WTC11 (cell line): ENCODE results near the gene ISG20. TPM values are rescaled to one million over a fixed set of nuclear protein-coding genes. Genes with fewer than 3 reads are reported as not detected.

Source experiments
- ATAC-seq: fragments of 200-7000 bp; cut with Tn5 transposase; 2 replicates; pipeline ENCODE4 v1.10.0; 2021; ENCODE audit warnings: mild to moderate bottlenecking, moderate library complexity
- CTCF ChIA-PET: fragments of 300-600 bp; sonication (Branson Sonifier 250); formaldehyde crosslinking; loops from one replicate; lab custom pipeline; 2021; ENCODE audit warnings: antibody characterized with exemption; lab: Charles Lee
- POLR2A ChIA-PET: fragments of 350-600 bp; sonication (Branson Sonifier 250); formaldehyde crosslinking; loops from one replicate; lab custom pipeline; 2021; ENCODE audit warnings: antibody characterized with exemption; lab: Charles Lee
- DNase-seq: peaks from one replicate; pipeline ENCODE4 v3.0.0; 2021; ENCODE audit warnings: low spot score
- H3K27ac Mint-ChIP-seq: 2 replicates; pipeline ENCODE4 v1.8.0; 2021; ENCODE audit warnings: mixed read lengths
- H3K27me3 Mint-ChIP-seq: 2 replicates; pipeline ENCODE4 v1.8.0; 2021; ENCODE audit warnings: low read depth, mild to moderate bottlenecking, moderate library complexity, mixed read lengths
- H3K36me3 Mint-ChIP-seq: 2 replicates; pipeline ENCODE4 v1.8.0; 2021; ENCODE audit warnings: mixed read lengths
- H3K4me1 Mint-ChIP-seq: 2 replicates; pipeline ENCODE4 v1.8.0; 2022; ENCODE audit warnings: mixed read lengths
- H3K4me3 Mint-ChIP-seq: 2 replicates; pipeline ENCODE4 v1.8.0; 2021; ENCODE audit warnings: mild to moderate bottlenecking, moderate library complexity, mixed read lengths
- H3K9me3 Mint-ChIP-seq: 2 replicates; pipeline ENCODE4 v1.8.0; 2021; ENCODE audit warnings: mixed read lengths
- FOXK1 ChIP-seq: sonication (generic); formaldehyde crosslinking; IDR thresholded peaks from 2 replicates; pipeline ENCODE4 v1.8.0; 2022; ENCODE audit warnings: mild to moderate bottlenecking, moderate library complexity, missing genetic modification reagents
- GABPB1 ChIP-seq: sonication (generic); formaldehyde crosslinking; IDR thresholded peaks from 2 replicates; pipeline ENCODE4 v1.8.1; 2023; ENCODE audit warnings: mild to moderate bottlenecking, missing genetic modification reagents
- GTF2I ChIP-seq: fragments of 250-450 bp; sonication (Bioruptor Pico); conservative IDR thresholded peaks from 2 replicates; pipeline ENCODE4 v1.4.0; 2021; ENCODE audit warnings: mild to moderate bottlenecking
- IRF2 ChIP-seq: sonication (generic); formaldehyde crosslinking; IDR thresholded peaks from 2 replicates; pipeline ENCODE4 v1.8.0; 2022; ENCODE audit warnings: low read depth, missing genetic modification reagents, borderline replicate concordance
- MAX ChIP-seq: sonication (generic); formaldehyde crosslinking; IDR thresholded peaks from 2 replicates; pipeline ENCODE4 v1.8.0; 2022; ENCODE audit warnings: mild to moderate bottlenecking, missing genetic modification reagents
- NFE2L1 ChIP-seq: sonication (generic); formaldehyde crosslinking; IDR thresholded peaks from 2 replicates; pipeline ENCODE4 v1.8.1; 2023; ENCODE audit warnings: missing genetic modification reagents
- NFYB ChIP-seq: sonication (generic); formaldehyde crosslinking; conservative IDR thresholded peaks from 2 replicates; pipeline ENCODE4 v1.8.0; 2022; ENCODE audit warnings: low read depth, missing genetic modification reagents
- OVOL2 ChIP-seq: fragments of 250-450 bp; sonication (Bioruptor Pico); IDR thresholded peaks from 2 replicates; pipeline ENCODE4 v1.9.0; 2021; ENCODE audit warnings: mild to moderate bottlenecking, borderline replicate concordance
- SP1 ChIP-seq: sonication (generic); formaldehyde crosslinking; conservative IDR thresholded peaks from 2 replicates; pipeline ENCODE4 v1.8.1; 2022; ENCODE audit warnings: missing genetic modification reagents
- ZNF281 ChIP-seq: sonication (generic); formaldehyde crosslinking; IDR thresholded peaks from 2 replicates; pipeline ENCODE4 v1.8.0; 2023; ENCODE audit warnings: mild to moderate bottlenecking, missing genetic modification reagents
- ZNF396 ChIP-seq: fragments of 250-450 bp; sonication (Bioruptor Pico); IDR thresholded peaks from 2 replicates; pipeline ENCODE4 v1.8.0; 2021; ENCODE audit warnings: mild to moderate bottlenecking, moderate library complexity, borderline replicate concordance
- ZNF423 ChIP-seq: fragments of 250-450 bp; sonication (Bioruptor Pico); IDR thresholded peaks from 2 replicates; pipeline ENCODE4 v2.1.2; 2022; ENCODE audit warnings: mild to moderate bottlenecking, moderate library complexity
- ZNF671 ChIP-seq: fragments of 250-450 bp; sonication (Bioruptor Pico); IDR thresholded peaks from 2 replicates; pipeline ENCODE4 v1.8.0; 2021; ENCODE audit warnings: mild to moderate bottlenecking
- total RNA-seq: library from RNA; stranded (reverse); gene quantifications from 3 replicates; pipeline ENCODE4 v1.2.3, GENCODE V29; 2021
- TF ChIP-seq, protein P1 (sequence below): fragments of 250-450 bp; sonication (Bioruptor Pico); IDR thresholded peaks from 2 replicates; pipeline ENCODE4 v2.1.2; 2022; ENCODE audit warnings: mild to moderate bottlenecking, moderate library complexity
- TF ChIP-seq, protein P2 (sequence below): sonication (generic); formaldehyde crosslinking; IDR thresholded peaks from 2 replicates; pipeline ENCODE4 v1.8.0; 2023; ENCODE audit warnings: missing genetic modification reagents, mild to moderate bottlenecking, borderline replicate concordance
- TF ChIP-seq, protein P3 (sequence below): sonication (generic); formaldehyde crosslinking; IDR thresholded peaks from 2 replicates; pipeline ENCODE4 v1.8.1; 2023; ENCODE audit warnings: mild to moderate bottlenecking, moderate library complexity, missing genetic modification reagents

Gene ISG20
- total RNA-seq, 1 experiment from 2014 or later = 5.6 TPM

DNA sequence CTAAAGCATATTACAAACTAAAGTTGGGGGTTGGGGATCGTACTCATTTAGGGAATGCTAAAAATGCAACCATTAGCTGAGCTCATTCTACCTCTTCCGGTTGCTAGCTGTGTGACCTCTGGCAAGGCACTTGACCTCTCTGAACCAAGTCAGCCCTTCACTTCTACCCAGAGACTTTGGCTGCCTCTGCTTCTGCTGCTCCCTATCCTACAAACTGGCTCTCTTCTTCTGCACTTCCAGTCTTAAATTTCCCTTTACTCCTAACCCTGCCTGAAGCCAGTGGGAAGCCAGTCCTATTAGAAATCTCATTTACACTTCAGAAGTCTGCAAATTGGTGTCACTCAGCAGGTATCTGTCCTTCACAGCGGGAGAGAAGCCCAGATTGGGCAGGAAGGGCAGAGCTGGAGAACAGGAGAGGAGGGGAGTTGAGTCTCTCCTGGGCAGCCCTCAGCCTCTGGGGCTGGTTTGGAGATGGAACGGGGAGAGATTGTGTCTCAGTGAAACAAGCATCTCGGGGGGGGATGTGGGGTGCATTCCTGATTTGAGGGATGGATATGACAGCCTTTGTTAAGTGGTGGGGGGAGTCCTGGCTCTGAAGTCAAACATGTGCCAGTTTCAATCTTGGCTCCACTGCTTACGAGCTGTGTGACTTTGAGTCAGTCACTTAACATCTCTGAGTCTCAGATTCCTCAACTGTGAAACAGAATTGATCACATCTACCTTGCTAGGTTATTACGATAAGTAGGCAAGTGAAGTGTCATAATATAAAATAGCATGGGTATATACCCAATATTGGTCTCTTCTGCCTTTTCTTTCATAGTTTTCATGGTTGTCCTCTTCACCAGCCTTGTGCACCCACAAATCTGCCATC, 25.5 kb upstream of the ISG20 start (continued):
- peak; percentile 63 for TF ChIP-seq SP1 (CRISPR knock-in tag)
- TF ChIP-seq ZNF423 (CRISPR knock-in tag) = peak; percentile 86
- TF ChIP-seq ZNF281 (CRISPR knock-in tag) = peak; percentile 57; the same call in 1 of the 2 replicates
- no peak for TF ChIP-seq ZNF396
- TF ChIP-seq OVOL2 (CRISPR knock-in tag) = no peak
- no peak for TF ChIP-seq IRF2 (CRISPR knock-in tag)

GRCh38 chr15:88615303-88616107, 23.3 kb upstream of the ISG20 start:
- Mint-ChIP-seq H3K27ac (peak overlapping the region; percentile 46), H3K9me3 (no peaks in the 10 kb centered on the region)
- TF ChIP-seq GABPB1 (CRISPR knock-in tag) (peak; percentile 37; the same call in 1 of the 2 replicates), NFE2L1 (CRISPR knock-in tag) (no peak), MAX (peak; percentile 50)
- TF ChIP-seq, all 79 proteins: peak for 2
- Mint-ChIP-seq H3K4me3 (no peak overlapping the region), H3K4me1 (peaks cover 78% of the 10 kb centered on the region), H3K36me3 (no peaks in the 10 kb centered on the region), H3K27me3 (peaks cover 35% of the 10 kb centered on the region)
- CTCF ChIA-PET = interaction anchor here (0.7 to 3.4 kb wide), 11 partner anchors 11 to 148 kb away, joined by 3 to 21 read pairs (median 7); partner anchors contain the start of genes MRPL46 and MRPS11
- no peak for DNase-seq
- POLR2A ChIA-PET = interaction anchor here (0.6 to 2.6 kb wide), 2 partner anchors 23 to 148 kb away, joined by 3 to 9 read pairs; partner anchors contain the start of genes ISG20, MRPL46 and MRPS11
- no peak for ATAC-seq

DNA sequence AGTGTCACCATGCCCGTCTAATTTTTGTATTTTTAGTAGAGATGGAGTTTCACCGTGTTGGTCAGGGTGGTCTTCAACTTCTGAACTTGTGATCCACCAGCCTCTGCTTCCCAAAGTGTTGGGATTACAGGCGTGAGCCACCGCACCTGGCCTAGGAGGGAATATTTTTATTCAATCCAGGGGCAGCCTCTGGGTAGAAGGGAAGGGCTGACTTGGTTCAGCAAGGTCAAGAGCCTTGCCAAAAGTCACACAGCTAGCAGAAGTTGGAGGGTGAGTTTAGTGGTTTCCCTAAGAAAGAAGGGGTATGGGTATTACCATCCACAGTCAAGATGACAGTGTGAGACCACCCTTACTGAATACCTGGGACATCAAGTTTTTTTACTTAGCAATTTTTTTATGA, 22.6 kb upstream of the ISG20 start:
- H3K27me3 Mint-ChIP-seq = peaks cover 35% of the 10 kb centered on the region
- POLR2A ChIA-PET = interaction anchor here (2.6 kb wide), 1 partner anchor 149 kb away, joined by 9 read pairs; the partner anchor contains the start of genes MRPL46 and MRPS11

More for the DNA sequence above, 22.6 kb upstream of the ISG20 start:
- TF ChIP-seq MAX (no peak), FOXK1 (CRISPR knock-in tag) (no peak), ZNF671 (CRISPR knock-in tag) (no peak), NFYB (no peak), GTF2I (CRISPR knock-in tag) (0 out of 2 replicates have a peak, but pooled peaks have one; percentile 5)
- TF ChIP-seq, protein P1, sequence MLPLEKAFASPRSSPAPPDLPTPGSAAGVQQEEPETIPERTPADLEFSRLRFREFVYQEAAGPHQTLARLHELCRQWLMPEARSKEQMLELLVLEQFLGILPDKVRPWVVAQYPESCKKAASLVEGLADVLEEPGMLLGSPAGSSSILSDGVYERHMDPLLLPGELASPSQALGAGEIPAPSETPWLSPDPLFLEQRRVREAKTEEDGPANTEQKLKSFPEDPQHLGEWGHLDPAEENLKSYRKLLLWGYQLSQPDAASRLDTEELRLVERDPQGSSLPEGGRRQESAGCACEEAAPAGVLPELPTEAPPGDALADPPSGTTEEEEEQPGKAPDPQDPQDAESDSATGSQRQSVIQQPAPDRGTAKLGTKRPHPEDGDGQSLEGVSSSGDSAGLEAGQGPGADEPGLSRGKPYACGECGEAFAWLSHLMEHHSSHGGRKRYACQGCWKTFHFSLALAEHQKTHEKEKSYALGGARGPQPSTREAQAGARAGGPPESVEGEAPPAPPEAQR (CRISPR knock-in tag) = no peak
- TF ChIP-seq, protein P2, sequence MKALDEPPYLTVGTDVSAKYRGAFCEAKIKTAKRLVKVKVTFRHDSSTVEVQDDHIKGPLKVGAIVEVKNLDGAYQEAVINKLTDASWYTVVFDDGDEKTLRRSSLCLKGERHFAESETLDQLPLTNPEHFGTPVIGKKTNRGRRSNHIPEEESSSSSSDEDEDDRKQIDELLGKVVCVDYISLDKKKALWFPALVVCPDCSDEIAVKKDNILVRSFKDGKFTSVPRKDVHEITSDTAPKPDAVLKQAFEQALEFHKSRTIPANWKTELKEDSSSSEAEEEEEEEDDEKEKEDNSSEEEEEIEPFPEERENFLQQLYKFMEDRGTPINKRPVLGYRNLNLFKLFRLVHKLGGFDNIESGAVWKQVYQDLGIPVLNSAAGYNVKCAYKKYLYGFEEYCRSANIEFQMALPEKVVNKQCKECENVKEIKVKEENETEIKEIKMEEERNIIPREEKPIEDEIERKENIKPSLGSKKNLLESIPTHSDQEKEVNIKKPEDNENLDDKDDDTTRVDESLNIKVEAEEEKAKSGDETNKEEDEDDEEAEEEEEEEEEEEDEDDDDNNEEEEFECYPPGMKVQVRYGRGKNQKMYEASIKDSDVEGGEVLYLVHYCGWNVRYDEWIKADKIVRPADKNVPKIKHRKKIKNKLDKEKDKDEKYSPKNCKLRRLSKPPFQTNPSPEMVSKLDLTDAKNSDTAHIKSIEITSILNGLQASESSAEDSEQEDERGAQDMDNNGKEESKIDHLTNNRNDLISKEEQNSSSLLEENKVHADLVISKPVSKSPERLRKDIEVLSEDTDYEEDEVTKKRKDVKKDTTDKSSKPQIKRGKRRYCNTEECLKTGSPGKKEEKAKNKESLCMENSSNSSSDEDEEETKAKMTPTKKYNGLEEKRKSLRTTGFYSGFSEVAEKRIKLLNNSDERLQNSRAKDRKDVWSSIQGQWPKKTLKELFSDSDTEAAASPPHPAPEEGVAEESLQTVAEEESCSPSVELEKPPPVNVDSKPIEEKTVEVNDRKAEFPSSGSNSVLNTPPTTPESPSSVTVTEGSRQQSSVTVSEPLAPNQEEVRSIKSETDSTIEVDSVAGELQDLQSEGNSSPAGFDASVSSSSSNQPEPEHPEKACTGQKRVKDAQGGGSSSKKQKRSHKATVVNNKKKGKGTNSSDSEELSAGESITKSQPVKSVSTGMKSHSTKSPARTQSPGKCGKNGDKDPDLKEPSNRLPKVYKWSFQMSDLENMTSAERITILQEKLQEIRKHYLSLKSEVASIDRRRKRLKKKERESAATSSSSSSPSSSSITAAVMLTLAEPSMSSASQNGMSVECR (CRISPR knock-in tag) = no peak
- TF ChIP-seq, protein P3, sequence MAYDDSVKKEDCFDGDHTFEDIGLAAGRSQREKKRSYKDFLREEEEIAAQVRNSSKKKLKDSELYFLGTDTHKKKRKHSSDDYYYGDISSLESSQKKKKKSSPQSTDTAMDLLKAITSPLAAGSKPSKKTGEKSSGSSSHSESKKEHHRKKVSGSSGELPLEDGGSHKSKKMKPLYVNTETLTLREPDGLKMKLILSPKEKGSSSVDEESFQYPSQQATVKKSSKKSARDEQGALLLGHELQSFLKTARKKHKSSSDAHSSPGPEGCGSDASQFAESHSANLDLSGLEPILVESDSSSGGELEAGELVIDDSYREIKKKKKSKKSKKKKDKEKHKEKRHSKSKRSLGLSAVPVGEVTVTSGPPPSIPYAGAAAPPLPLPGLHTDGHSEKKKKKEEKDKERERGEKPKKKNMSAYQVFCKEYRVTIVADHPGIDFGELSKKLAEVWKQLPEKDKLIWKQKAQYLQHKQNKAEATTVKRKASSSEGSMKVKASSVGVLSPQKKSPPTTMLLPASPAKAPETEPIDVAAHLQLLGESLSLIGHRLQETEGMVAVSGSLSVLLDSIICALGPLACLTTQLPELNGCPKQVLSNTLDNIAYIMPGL = no peak
- CTCF ChIA-PET = interaction anchor here (0.7 to 3.4 kb wide), 5 partner anchors 94 to 149 kb away, joined by 3 to 21 read pairs (median 7); partner anchors contain the start of genes MRPL46 and MRPS11
- peaks cover 75% of the 10 kb centered on the region for H3K4me1 Mint-ChIP-seq
- ATAC-seq = no peak
- no peak for DNase-seq
- no peaks in the 10 kb centered on the region for H3K9me3 Mint-ChIP-seq
- H3K4me3 Mint-ChIP-seq = no peak overlapping the region
- H3K27ac Mint-ChIP-seq = peak overlapping the region; percentile 46; the same call in 1 of the 2 replicates
- H3K36me3 Mint-ChIP-seq = no peaks in the 10 kb centered on the region
